RPMI7951 (cell line): ENCODE results near the gene MT1F. TPM values are rescaled to one million over a fixed set of nuclear protein-coding genes. Genes with fewer than 3 reads are reported as not detected.
"Not testable (repeated sequence)": the region's sequence is repeated elsewhere in the genome, so short reads cannot be mapped to it uniquely, and the experiment has no call there.

ENCODE experiments used
- DNase-seq: peaks from one replicate; pipeline ENCODE4 v3.0.0-alpha.2; 2012; ENCODE audit warnings: low read depth
- total RNA-seq: library from RNA; depleted of rRNA; stranded (reverse); fragments of >200 nt; shearing (Covaris generic); gene quantifications from 2 replicates; pipeline ENCODE4 v1.2.3, GENCODE V29; 2014

The MT1F gene
- total RNA-seq, 1 experiment from 2014 or later, result 6.5 TPM

DNA sequence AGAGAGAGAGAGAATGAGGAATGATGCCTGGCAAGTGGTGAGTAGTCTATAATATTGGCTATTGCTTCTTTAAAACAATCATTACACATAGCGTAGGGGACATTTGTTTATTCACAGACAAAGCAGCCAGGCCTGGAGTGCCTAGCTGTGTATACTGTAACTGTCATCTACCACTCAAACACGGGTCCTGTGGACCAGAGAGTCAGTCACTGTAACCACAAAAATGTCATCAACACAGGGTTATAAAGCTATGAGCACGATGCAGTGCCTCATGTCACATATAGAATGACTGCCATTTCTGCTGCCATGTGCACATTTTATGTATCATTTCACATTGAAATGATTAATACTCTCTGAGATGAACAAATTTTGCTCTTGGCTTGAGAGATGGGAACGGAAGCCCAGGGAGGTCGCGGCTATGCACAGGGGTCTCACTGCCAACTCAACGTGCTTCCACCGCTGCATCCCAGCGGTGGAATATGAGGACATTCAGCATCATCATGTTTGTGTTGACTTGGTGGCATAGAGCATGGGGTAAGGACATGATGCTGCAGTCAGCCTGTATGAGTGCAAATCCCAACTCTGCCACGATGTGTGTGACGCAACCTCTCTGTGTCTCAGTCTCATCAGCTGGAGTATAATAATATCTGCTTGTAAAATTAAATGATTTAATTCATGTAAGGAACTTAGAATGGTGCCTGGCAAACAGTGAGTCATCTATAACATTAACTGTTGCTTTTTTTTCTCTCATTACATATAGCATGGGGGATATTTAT is 15.2 kb downstream of the MT1F start:
- DNase-seq, result no peak

DNA sequence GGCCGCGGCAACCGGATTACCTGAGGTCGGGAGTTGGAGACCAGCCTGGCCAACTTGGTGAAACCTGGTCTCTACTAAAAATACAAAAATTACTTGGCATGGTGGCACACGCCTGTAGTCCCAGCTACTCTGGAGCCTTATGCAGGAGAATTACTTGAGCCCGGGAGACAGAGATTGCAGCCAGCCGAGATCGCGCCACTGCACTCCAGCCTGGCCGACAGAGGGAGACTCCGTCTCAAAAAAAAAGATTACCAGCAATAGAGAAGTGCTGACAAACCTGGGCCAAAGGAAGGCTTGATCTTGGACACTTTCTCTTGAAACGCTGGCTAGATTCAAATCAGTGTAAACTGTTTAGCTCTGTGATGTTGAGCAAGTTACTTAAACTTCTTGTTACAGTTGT is 16.2 kb downstream of the MT1F start:
- DNase-seq, result peak; percentile 29

DNA sequence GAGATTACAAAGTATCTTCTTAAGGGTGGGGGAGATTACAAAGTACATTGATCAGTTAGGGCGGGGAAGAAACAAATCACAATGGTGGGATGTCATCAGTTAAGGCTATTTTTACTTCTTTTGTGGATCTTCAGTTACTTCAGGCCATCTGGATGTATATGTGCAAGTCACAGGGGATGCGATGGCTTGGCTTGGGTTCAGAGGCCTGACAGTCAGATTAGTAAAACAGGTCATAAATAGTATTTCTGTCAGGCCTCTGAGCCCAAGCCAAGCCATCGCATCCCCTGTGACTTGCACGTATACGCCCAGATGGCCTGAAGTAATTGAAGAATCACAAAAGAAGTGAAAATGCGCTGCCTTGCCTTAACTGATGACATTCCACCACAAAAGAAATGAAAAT is 16.8 kb downstream of the MT1F start:
- DNase-seq, result not testable (repeated sequence)

DNA sequence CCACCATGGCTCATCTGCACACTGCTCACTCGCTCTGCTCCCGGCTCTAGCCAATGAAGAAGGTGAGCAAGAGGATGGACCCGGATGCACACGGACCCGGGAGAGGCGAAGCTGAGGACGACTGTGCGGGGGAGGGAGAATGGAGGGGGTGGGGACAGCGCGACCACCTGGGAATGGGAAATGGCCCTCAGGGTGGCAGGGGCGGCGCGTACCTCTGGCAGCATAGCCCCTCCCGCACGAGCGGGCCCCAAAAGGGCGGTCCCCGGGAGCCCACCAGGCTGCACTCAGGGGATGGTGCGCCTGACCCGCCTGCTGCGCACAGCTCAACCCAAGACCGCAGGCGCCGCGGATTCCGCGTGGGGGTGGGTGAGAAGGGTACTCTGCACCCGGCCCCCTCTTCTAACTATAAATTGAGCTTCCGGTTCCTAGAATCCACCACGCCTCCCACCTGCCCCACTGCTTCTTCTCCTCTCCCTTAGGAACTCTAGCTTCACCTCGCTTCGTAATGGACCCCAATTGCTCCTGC is 18.0 kb downstream of the MT1F start:
- DNase-seq, result no peak

DNA sequence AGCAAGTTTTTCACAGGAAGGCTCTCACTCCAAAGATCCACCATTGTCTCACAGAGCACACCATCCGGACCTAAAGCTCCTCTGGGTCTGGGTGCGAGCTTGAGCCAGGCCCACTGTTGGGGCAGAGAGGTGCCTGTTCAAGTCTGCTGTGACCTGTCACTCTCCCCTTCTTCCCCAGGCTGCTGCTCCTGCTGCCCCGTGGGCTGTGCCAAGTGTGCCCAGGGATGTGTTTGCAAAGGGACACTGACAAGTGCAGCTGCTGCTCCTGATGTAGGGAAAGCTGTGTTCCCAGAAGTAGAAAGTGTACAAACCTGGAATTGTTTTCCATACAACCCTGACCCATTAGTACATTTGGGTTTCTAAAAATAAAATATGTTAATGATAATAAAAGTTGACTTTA is 19.7 kb downstream of the MT1F start:
- DNase-seq, result no peak

DNA sequence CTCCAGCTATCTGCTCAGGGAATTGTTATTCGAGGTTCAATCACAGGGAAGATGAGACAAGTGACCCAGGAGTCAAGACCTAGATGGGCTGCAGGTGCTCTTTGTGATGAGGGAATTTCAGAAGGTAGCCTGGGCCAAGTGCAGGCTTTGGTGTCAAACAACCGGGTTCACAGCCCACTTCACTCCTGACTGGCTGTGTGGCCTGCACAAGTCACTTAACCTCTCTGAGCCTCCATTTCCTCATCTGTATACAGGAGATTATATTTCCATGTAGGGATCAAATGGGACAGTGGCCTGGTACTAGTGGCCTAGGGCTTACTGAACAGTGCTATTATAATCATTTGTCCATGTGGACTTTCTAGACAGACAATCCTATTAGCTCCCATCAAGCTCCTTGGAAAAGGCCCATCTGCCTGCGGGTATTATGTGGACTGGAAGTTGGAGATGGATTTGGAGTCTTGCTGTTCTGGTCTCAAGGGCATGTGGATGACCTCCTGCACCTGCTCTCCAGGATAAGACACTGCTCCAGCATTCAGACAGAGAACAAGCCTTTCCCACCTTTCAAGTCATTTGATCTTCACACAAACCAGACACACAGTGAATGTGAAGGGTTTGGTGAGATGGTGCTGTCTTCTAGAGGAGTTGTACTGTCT is 21.4 kb downstream of the MT1F start:
- DNase-seq, result no peak

DNA sequence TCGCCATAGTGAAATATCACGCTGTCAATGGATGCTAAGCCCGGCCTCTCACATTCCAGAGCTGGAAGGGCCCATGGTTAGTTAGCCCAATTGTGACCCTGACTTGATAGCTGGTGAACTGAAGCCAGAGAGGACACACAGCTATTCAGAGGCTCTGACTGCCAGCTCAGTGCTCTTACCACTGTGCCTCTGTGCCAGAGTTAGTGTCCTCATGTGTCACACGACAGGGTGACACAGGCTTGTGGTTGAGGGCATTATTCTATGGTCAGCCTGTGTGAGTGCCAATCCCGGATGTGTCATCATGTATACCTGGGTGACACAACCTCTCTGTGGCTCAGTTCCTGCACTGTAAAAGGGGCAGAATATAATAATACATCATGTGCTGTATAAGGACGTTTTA is 22.1 kb downstream of the MT1F start:
- DNase-seq, result peak; percentile 35

DNA sequence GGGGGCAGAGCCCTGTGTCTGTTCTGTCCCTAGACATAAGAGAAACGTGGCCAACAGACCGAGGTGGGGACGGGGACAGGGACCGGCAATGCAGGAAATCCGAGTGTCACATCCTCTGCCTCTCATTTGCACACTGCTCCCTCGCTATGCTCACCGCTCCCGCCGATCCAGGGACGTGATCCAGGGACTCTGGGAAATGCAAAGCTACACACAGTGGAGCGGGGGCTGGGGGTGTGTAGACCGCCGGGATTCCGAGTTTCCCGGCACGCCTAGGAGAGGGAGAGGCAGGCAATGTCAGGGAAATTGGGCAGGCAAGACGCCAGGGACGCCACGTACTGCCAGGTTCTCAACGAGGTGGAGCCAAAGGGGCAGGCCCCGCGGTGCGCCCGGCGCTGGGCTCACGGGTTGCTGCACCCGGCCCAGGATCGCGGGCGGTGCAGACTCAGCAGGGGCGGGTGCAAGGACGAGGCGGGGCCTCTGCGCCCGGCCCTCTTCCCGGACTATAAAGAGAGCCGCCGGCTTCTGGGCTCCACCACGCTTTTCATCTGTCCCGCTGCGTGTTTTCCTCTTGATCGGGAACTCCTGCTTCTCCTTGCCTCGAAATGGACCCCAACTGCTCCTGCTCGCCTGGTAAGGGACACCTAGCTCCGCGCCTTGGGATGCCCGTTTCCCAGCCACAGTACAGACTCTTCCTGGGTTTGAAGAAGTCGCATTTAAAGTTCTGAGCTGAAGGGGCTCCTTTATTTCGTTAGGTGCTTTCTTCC is 24.4 kb downstream of the MT1F start, which contains the start of gene MT1X:
Gene MT1X (plus strand): TSS at position 532 of the 764 bp plus-strand sequence. CDS start 71 bp downstream, at position 603.
- peak; percentile 91 for DNase-seq

DNA sequence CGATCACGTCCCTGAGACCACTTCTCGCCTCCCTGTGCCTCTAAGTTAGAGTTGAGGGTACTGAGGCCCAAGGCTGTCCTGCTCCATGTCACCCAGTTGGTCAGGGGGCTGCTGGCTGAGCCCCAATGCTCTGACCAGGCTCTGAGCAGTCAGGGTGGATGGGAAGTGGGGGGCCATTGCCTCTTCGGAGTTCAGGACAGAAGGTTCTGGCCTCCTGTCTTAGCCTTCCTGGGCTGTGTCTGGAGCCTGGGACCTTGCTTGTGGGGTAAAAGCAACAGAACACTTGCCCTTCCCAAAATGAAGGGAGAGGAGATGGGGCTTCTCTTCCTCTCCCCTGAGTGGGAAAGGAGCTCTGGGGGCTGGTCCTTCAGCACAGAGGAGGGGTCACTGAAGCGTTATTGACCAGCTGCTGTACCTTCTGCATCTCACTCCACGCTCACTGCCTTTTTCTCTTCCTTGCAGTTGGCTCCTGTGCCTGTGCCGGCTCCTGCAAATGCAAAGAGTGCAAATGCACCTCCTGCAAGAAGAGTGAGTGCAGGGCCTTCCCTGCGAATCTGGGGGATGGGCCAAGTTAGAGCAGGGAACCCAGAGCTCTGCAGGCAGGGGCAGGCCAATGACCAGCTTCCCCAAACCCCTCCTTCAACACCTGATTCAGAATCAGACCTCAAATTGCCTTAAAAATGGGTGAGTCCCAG is 25.1 kb downstream of the MT1F start:
- DNase-seq, result no peak

DNA sequence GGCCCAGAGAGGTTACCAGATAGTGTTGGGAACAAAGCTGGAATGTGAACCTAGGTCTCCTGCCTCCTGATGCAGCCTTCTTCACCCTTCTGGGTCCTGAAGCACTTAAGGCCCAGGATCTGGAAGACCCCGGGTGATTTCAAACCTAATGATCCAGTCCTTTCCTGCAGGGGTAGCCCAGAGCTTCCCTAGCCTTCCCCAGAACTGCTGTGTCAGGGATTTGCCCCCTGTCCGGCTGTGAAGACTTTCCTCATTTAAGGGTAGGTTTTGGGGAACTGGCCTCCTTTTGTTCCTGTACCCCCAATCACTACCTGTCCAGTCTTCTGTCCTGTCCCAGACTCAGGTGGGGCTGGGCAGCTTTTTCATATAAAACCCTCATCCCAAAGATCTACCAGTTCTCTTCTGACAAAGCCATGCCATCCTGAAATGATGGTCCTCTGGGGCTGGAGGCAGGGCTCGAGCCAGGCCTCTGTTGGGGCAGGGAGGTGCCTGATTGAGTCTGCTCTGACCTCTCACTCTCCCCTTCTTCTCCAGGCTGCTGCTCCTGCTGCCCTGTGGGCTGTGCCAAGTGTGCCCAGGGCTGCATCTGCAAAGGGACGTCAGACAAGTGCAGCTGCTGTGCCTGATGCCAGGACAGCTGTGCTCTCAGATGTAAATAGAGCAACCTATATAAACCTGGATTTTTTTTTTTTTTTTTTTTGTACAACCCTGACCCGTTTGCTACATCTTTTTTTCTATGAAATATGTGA is 25.8 kb downstream of the MT1F start:
- no peak for DNase-seq

DNA sequence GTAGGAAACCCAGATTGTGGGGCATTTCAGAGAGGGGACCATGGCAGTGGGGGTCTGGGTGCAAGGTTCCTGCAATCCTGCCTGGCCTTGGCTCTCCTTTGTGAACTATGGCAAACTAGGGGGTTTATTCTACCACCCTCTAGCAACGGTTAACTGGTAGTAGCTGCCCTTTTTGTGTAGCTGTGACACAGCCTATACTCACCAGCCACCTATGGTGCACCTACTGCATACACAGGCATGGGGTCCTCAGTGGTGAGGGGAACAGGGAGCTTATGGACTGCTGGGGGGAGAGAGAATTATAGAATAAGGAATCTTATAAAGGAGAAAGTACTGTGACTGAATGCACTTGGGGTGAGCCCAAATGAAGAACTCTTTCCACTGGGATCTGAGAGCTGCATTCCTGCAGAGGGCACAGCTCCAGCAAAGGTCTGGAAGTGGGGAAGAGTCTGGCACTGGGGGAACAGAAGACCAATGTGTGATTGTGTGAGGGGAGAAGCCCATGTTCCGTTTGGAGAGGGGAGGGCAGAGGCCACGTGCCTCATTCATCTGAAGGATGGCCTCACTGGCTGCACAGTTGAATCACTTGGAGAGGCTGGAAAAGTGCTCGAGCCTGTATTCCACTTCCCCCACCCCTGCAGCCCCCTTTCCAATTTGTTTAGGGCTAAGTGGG is 26.6 kb downstream of the MT1F start:
- DNase-seq, result no peak

DNA sequence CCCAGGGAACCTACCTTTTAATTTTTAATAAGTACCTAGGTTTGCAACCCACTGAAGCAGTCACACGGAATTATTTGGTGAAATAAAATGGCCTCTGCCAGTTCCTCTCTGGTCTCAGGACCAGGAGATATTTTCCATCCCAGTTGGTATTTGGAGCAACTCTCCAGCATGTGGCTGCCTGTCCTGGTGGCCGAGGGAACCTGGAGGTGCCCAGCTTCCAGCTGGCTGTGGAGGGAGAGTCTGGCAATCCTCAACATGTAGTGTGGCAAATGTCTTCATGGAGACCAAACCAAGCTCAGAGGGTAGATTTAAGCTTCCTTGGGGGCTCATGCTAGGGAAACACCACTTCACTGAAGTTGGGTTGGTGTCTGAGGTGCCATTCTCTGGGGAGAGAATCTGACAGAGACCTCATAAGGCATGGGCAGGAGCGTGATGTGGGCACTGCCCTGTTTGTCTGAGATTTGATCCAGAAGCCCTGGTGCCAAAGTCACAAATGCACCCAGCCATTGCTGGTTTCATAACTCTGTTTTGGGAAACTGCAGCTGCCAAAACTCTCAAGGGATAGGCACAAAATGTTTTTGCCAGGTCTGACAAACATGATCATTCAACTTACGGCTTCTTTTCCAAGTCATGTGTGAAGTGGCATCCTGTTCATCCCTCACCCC is 27.3 kb downstream of the MT1F start:
- DNase-seq, result no peak

DNA sequence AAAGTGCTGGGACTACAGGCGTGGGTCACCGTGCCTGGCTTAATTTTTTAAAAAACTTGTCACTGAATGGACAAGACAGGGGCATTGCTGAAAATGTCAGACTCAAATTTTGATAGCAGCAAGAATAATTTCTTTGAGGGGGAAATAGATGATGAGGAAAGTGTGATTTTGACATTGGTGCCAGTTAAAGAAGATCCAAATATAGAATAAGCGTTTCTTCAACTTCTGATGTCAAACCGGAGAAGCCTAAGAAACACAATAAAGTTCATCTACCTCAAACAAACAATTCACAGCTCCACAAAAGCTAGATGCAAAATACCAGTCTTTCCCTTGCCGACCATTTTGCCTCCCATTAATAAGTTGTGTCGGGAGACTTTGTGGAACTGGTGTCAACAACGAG is 29.0 kb downstream of the MT1F start:
- no peak for DNase-seq

DNA sequence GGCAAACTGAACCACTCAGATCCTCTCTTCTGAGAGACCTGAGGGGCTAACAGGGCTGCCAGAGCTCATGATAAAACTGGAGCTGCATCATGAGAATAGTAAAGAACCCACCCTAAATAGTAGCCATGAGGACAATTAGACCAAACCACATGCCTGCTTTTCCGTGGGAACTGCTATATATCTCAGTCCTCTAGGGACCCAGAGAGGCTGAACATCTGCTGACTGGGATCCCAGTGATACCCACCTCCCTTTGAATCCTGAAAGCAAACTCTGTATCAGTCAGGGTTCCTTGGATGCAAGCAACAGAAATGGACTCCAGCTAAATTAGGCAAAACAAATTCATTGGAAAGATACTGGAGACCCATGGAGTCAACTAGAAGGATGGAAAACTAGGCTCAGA is 31.0 kb downstream of the MT1F start:
- no peak for DNase-seq

DNA sequence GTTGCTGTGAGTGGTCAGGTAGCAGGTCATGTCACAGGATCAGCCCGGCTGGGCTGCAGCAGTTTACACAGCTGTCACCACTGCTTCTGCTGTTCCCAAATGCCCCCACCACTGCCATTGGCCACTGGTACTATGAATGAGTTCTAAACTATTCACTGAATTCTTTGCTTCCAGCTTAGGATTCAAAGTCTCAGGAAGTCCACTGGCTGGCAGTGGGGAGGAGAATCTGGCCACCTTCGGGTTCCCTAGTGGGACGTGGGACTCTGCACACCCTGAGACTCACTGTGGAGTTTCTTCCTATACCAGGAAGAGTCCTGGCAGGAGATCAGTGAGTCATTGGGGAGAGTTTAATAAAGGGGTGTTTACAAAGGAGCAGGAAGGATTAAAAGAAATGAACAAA is 31.4 kb downstream of the MT1F start:
- no peak for DNase-seq

DNA sequence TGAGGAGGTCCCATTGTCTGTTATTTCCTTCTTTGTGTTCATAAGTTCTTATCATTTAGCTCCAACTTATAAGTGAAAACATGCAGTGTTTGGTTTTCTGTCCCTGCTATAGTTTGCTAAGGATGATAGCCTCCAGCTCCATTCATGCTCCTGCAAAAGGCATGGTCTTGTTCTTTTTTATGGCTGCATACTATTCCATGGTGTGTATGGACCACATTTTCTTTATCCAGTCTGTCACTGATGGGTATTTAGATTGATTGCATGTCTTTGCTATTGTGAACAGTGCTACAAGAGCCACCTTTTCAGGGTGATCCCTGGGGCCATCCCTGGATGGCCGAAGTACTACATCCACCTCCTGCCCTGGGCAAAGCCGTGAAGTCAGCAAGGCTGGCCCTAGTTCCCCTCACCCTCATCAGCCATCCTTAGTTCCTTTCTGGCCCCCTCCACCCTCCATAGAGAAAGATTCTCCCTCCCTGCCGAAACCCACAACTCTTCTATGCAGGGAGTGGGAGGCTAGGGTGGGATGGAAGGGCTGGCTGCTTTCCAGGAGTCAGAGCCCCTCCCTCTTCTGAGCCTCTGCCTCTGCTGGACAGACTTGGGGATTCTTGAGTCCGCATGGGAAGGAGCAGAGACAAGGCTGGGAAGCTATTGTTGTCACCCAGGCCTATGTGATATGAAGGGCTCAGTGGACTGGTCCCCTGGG is 32.8 kb downstream of the MT1F start:
- no peak for DNase-seq

DNA sequence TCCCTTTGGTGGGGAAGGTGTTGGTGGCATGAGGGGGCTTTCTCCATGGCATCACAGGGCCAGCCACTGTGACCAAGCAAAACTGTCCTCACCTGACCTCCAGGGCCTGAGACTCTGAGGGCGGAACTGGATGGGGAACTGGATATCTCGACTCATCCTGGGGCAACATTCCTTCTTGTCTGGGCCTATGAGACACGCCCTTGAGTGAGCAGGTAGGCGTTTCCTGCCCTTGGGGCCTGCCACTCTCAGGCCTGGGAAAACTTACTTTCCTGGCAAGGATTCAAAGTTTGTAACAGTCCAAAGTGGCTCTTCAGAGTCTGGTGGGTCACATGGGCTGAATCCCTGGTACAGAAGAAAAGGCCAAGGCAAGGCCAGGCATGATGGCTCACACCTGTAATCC is 34.1 kb downstream of the MT1F start:
- peak; percentile 66 for DNase-seq

DNA sequence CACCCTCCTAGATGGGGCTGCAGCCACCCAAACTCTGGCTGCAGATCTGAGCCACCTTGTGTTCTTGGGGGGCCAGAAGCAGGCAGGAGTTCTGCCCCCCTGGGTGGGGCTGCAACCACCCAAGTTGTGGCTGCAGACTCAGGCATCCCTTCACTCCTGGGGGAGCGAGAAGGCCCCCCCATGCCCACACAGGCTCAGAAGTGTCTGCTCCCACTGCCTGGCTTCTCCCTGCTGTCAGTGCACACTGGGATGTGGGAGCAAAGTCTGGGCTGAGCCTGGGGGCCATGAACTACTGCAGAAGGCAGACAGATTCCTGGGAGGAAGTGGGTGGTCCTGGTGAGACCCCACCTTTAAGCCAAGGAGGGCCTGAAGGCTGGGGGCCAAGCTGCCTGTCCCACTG is 37.5 kb downstream of the MT1F start:
- DNase-seq, result no peak

DNA sequence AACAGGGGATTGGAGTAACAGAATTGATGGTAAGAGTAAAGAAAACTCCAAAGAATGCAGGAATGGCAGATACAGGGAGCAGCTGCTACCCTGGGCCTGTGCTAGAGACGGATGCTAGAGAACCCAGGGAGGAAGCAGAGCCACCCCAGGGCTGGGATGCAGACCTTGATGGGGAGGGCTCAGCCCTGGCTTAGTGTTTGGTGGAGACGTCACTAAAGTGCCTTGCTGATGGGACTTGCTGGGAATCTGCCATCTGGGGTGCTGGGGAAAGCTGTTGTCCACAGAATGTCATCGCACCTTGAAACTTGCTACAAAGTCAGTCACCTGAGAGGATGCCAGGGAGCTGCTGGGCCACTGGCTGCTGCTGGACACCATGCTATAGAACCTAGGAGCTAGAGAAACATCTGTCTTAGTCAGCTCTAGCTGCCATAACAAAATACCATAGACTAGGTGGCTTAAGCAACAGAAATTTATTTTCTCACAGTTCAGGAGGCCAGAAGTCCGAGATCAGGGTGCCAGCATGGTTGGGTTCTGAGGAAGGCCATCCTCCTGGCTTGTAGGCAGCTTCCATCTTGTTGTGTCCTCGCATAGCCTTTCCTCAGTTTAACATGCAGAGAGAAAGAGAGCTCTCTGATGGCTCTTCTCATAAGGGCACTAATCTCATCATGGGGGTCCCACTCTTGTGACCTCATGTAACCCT is 39.8 kb downstream of the MT1F start:
- DNase-seq, result no peak
